GM21528 (cell line): Measurements from ENCODE around the gene C19orf33.
"Not testable (repeated sequence)": the region's sequence is repeated elsewhere in the genome, so short reads cannot be mapped to it uniquely, and the experiment has no call there.

Source experiments
- ATAC-seq: cut with Tn5 transposase; IDR thresholded peaks from one replicate; pipeline ENCODE4 v1.9.1; 2021; ENCODE audit warnings: mild to moderate bottlenecking, moderate library complexity; ENCODE audit not compliant: unreplicated experiment, low FRiP score

Gene C19orf33

GRCh38 chr19:38335949-38336637, 32.0 kb downstream of the C19orf33 start:
- ATAC-seq, result peak; percentile 54

GRCh38 chr19:38336638-38337359, 32.7 kb downstream of the C19orf33 start:
- peak; percentile 61 for ATAC-seq

- ATAC-seq, result no peak
These were observed 33.3 kb downstream of the C19orf33 start for GRCh38 chr19:38337360-38337653.

- ATAC-seq, result not testable (repeated sequence)
These were observed 35.0 kb downstream of the C19orf33 start for GRCh38 chr19:38339011-38339410.

- no peak for ATAC-seq
These were observed 36.9 kb downstream of the C19orf33 start for GRCh38 chr19:38340927-38341326.

- no peak for ATAC-seq
These were observed 42.8 kb downstream of the C19orf33 start for GRCh38 chr19:38346837-38347236.

GRCh38 chr19:38350883-38351282, 46.8 kb downstream of the C19orf33 start:
- ATAC-seq, result no peak

GRCh38 chr19:38351865-38352395, 47.9 kb downstream of the C19orf33 start:
- ATAC-seq, result no peak

GRCh38 chr19:38352611-38353010, 48.6 kb downstream of the C19orf33 start:
- no peak for ATAC-seq
